ENCODE measurements around the gene SERPINE1. TPM values are rescaled to one million over a fixed set of nuclear protein-coding genes. Genes with fewer than 3 reads are reported as not detected.
A peak's percentile ranks its signal among the peaks of the same experiment; 100 is the strongest.

Gene SERPINE1
- total and polyA plus RNA-seq, 2 of the 13 experiments (the other 11 are each of a cell fraction or from before 2014, with no cell fraction given): 21.2 to 1,576 TPM

DNA sequence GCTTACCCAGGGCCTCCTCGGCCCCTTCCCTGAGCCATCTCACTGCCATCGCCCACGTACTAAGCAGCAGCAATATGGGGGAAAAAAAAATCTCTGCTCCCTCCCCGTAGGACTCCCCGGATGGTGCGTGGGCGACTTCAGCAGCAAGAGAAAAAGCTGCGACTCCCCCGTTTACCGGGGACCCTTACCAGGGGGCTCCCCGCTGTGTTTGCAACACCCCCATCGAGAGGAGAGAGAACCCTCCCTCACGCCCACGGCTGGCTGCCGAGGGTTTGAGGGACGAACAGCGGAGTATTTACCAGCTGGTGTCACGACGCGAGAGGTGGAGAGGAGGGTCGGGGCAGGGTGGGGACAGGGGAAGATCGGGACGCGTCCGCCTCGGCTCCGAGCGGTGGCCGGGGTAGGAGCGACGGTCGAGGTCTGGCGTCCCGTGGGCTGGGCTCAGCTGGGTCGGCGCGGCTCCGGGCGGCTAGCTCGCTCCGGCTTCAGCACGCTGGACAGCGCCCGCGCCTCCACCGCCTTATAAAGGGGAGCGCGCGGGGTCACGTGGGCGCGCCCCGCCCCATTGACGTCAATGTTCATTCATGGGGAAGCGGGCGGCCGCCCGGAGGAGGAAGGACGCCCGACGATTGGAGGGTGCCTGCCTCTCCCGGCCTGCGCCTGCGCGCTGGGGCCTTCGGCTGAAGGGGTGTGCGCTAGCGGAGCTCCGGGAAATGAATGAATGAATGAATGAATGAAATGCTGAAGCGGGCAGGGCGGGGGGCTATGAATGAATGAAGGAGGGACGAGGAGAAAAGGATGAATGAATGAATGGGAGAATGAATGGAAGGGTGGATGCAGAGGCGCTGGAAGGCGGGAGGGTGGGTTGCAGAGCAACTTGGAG, 38.4 kb downstream of the SERPINE1 start, which contains the start of gene VGF (continued):
- no peak for TF ChIP-seq EP300 (IDR thresholded peaks at IDR 0.05; ENCODE audit: low read depth in 2 of 2, low read length in 2 of 2)
- peak; percentile 53; the same call in 1 of the 2 replicates for TF ChIP-seq EP300 (CRISPR knock-in tag; IDR thresholded peaks at IDR 0.05; ENCODE audit: borderline replicate concordance)
- TF ChIP-seq, protein P1, sequence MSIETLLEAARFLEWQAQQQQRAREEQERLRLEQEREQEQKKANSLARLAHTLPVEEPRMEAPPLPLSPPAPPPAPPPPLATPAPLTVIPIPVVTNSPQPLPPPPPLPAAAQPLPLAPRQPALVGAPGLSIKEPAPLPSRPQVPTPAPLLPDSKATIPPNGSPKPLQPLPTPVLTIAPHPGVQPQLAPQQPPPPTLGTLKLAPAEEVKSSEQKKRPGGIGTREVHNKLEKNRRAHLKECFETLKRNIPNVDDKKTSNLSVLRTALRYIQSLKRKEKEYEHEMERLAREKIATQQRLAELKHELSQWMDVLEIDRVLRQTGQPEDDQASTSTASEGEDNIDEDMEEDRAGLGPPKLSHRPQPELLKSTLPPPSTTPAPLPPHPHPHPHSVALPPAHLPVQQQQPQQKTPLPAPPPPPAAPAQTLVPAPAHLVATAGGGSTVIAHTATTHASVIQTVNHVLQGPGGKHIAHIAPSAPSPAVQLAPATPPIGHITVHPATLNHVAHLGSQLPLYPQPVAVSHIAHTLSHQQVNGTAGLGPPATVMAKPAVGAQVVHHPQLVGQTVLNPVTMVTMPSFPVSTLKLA (IDR thresholded peaks at IDR 0.05): peak; percentile 72
- peak; percentile 98 for TF ChIP-seq ZNF747 (CRISPR knock-in tag; IDR thresholded peaks at IDR 0.05; ENCODE audit: borderline replicate concordance)
- TF ChIP-seq GTF3A (CRISPR knock-in tag; conservative IDR thresholded peaks at IDR 0.05): no peak
- 0 out of 2 replicates have a peak, but pooled peaks have one; percentile 83 for TF ChIP-seq ZNF720 (CRISPR knock-in tag; IDR thresholded peaks at IDR 0.05)
- TF ChIP-seq MTF1 (CRISPR knock-in tag; IDR thresholded peaks at IDR 0.05): peak; percentile 95
- TF ChIP-seq NCOA2 (CRISPR knock-in tag; IDR thresholded peaks at IDR 0.05): peak; percentile 87
- TF ChIP-seq ZNF547 (CRISPR knock-in tag; IDR thresholded peaks at IDR 0.05): peak; percentile 99
- peak; percentile 96 for TF ChIP-seq ZNF205 (CRISPR knock-in tag; IDR thresholded peaks at IDR 0.05)
- TF ChIP-seq, protein P2, sequence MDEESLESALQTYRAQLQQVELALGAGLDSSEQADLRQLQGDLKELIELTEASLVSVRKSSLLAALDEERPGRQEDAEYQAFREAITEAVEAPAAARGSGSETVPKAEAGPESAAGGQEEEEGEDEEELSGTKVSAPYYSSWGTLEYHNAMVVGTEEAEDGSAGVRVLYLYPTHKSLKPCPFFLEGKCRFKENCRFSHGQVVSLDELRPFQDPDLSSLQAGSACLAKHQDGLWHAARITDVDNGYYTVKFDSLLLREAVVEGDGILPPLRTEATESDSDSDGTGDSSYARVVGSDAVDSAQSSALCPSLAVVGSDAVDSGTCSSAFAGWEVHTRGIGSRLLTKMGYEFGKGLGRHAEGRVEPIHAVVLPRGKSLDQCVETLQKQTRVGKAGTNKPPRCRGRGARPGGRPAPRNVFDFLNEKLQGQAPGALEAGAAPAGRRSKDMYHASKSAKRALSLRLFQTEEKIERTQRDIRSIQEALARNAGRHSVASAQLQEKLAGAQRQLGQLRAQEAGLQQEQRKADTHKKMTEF (CRISPR knock-in tag; IDR thresholded peaks at IDR 0.05): peak; percentile 95
- TF ChIP-seq, protein P3, sequence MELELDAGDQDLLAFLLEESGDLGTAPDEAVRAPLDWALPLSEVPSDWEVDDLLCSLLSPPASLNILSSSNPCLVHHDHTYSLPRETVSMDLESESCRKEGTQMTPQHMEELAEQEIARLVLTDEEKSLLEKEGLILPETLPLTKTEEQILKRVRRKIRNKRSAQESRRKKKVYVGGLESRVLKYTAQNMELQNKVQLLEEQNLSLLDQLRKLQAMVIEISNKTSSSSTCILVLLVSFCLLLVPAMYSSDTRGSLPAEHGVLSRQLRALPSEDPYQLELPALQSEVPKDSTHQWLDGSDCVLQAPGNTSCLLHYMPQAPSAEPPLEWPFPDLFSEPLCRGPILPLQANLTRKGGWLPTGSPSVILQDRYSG (CRISPR knock-in tag; IDR thresholded peaks at IDR 0.05): peak; percentile 99
- peak; percentile 99 for TF ChIP-seq NKX3-1 (CRISPR knock-in tag; IDR thresholded peaks at IDR 0.05)
- TF ChIP-seq ZNF30 (CRISPR knock-in tag; IDR thresholded peaks at IDR 0.05): peak; percentile 93
- TF ChIP-seq ZNF652 (CRISPR knock-in tag; IDR thresholded peaks at IDR 0.05; ENCODE audit: borderline replicate concordance, low read depth): peak; percentile 40; the same call in 1 of the 2 replicates
- TF ChIP-seq, protein P4, sequence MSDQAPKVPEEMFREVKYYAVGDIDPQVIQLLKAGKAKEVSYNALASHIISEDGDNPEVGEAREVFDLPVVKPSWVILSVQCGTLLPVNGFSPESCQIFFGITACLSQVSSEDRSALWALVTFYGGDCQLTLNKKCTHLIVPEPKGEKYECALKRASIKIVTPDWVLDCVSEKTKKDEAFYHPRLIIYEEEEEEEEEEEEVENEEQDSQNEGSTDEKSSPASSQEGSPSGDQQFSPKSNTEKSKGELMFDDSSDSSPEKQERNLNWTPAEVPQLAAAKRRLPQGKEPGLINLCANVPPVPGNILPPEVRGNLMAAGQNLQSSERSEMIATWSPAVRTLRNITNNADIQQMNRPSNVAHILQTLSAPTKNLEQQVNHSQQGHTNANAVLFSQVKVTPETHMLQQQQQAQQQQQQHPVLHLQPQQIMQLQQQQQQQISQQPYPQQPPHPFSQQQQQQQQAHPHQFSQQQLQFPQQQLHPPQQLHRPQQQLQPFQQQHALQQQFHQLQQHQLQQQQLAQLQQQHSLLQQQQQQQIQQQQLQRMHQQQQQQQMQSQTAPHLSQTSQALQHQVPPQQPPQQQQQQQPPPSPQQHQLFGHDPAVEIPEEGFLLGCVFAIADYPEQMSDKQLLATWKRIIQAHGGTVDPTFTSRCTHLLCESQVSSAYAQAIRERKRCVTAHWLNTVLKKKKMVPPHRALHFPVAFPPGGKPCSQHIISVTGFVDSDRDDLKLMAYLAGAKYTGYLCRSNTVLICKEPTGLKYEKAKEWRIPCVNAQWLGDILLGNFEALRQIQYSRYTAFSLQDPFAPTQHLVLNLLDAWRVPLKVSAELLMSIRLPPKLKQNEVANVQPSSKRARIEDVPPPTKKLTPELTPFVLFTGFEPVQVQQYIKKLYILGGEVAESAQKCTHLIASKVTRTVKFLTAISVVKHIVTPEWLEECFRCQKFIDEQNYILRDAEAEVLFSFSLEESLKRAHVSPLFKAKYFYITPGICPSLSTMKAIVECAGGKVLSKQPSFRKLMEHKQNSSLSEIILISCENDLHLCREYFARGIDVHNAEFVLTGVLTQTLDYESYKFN (CRISPR knock-in tag; conservative IDR thresholded peaks at IDR 0.05): no peak; the same call in 1 of the 2 replicates
- TF ChIP-seq, protein P5, sequence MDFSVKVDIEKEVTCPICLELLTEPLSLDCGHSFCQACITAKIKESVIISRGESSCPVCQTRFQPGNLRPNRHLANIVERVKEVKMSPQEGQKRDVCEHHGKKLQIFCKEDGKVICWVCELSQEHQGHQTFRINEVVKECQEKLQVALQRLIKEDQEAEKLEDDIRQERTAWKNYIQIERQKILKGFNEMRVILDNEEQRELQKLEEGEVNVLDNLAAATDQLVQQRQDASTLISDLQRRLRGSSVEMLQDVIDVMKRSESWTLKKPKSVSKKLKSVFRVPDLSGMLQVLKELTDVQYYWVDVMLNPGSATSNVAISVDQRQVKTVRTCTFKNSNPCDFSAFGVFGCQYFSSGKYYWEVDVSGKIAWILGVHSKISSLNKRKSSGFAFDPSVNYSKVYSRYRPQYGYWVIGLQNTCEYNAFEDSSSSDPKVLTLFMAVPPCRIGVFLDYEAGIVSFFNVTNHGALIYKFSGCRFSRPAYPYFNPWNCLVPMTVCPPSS (IDR thresholded peaks at IDR 0.05): no peak
- TF ChIP-seq FOXA3 (CRISPR knock-in tag; IDR thresholded peaks at IDR 0.05): peak; percentile 79
- TF ChIP-seq MBNL3 (CRISPR knock-in tag; conservative IDR thresholded peaks at IDR 0.05): no peak
- peak; percentile 98 for TF ChIP-seq ZNF367 (CRISPR knock-in tag; IDR thresholded peaks at IDR 0.05; ENCODE audit: borderline replicate concordance)
- peak; percentile 98 for TF ChIP-seq ZNF160 (CRISPR knock-in tag; IDR thresholded peaks at IDR 0.05)

Data from HepG2 (cell line).